Measurements from ENCODE around the gene UBAC1.

The UBAC1 gene

DNA sequence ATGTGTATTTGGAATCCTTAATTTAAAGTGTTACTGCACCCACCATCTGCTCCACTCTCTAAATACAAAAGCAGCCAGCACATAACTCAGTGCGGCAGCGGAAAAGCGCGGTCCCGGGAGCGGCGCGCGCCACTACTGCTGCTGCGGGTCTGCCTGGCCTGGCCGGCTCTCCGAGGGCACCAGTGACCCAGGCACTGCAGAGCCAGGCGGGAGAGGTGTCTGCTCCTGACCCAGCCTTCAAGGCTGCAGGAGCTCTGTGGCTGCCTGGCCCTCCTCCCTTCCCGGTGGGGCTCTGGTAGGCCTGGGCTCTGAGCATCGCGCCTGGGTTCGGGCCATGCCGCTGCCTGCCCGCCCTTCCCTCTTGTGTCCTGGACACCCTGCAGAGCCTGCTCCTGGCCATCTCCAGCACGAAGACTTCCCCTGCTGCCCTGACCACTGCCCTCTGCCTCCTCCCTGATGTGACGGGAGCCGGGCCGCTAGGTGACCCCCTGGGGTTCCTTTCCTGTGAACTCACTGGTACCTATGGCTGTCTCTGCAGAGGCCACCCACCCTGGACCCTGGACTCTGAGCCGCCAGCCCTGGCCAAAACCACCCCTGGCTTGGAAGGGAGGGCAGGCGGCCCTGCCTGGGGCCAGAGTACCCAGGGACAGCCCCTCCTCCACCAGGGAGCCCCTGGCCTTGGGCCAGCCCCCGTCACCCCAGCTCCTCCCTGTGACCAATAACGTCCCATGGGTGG, 32.8 kb upstream of the UBAC1 start:
- Histone ChIP-seq H2AK5ac (ENCODE audit: low read length, severe bottlenecking) (peak overlapping the region; percentile 23), H3K27ac (ENCODE audit: low read length, poor library complexity, severe bottlenecking) (no peak overlapping the region), H2BK15ac (ENCODE audit: low read depth, poor library complexity, severe bottlenecking) (peak overlapping the region; percentile 98), H3K36me3 (ENCODE audit: control insufficient read depth in 1 of 2, insufficient read depth in 2 of 2, low read depth in 1 of 2, low read length in 2 of 2) (no peaks in the 10 kb centered on the region), H3K4me2 (ENCODE audit: low read length, poor library complexity, severe bottlenecking) (no peak overlapping the region), H2BK120ac (ENCODE audit: low read depth, low read length) (peak overlapping the region; percentile 100), H2AFZ (ENCODE audit: low read depth, low read length) (no peak overlapping the region), H3K9ac (ENCODE audit: low read length) (no peak overlapping the region), H3K4me1 (ENCODE audit: control insufficient read depth, insufficient read depth, low read depth, low read length) (peaks cover 29% of the 10 kb centered on the region), H3K4ac (ENCODE audit: low read depth in 1 of 2, low read length in 2 of 2) (peak overlapping the region; percentile 97 to 99), H3K4me3 (ENCODE audit: insufficient read depth in 1 of 2, low read depth in 1 of 2, low read length in 2 of 2) (no peak overlapping the region), H3K27me3 (ENCODE audit: control insufficient read depth in 1 of 2, insufficient read depth in 1 of 2, low read length in 2 of 2) (peaks cover 0 to 14% of the 10 kb centered on the region in 2 experiments), H4K8ac (ENCODE audit: low read length) (peak overlapping the region; percentile 94), H2BK12ac (ENCODE audit: low read length in 2 of 2) (peak overlapping the region; percentile 97 to 98), H3K18ac (ENCODE audit: low read depth in 1 of 2, low read length in 2 of 2) (peak overlapping the region; percentile 96 to 98), H3K14ac (ENCODE audit: low read length in 2 of 2) (peak overlapping the region in 1 of 2 experiments; percentile 29), H4K91ac (ENCODE audit: low read length) (peak overlapping the region; percentile 99), H2BK5ac (ENCODE audit: low read depth, low read length, poor library complexity, severe bottlenecking) (no peak overlapping the region), H3K23ac (ENCODE audit: low read length in 2 of 2) (peak overlapping the region in 1 of 2 experiments; percentile 16), H3K9me3 (ENCODE audit: control insufficient read depth, low read length) (no peaks in the 10 kb centered on the region), H3K79me1 (replicated peaks; ENCODE audit: low read length, poor library complexity, severe bottlenecking) (no peaks in the 10 kb centered on the region)
- WGBS: 80% methylated on average over 27 of the region's 27 CpGs
- no peak for DNase-seq

DNA sequence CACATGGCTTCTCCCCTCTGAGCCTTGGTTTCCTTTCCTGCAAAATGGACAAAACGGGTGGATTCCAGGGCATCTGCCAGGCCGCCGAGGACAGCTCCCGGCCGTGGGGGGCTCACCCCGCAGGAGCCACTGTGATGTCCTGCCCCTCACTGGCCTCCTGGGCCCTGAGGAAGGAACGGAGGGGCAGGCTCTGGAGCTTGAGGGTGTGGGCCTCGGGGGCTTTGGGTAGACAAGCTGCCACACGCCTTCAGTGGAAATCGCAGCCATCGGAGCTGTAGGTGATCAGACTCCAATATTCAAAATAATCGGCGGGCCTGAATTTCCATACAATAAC, 32.2 kb upstream of the UBAC1 start:
- peak overlapping the region; percentile 99 for H4K8ac ChIP-seq (ENCODE audit: low read length)
- 41% methylated on average over 8 of the region's 13 CpGs for WGBS
- H2BK120ac ChIP-seq (ENCODE audit: low read depth, low read length): peak overlapping the region; percentile 100
- peak overlapping the region; percentile 98 for H2BK15ac ChIP-seq (ENCODE audit: low read depth, poor library complexity, severe bottlenecking)
- DNase-seq: no peak
- H3K79me1 ChIP-seq (replicated peaks; ENCODE audit: low read length, poor library complexity, severe bottlenecking): no peaks in the 10 kb centered on the region
- peak overlapping the region; percentile 54 for H2AK5ac ChIP-seq (ENCODE audit: low read length, severe bottlenecking)
- peaks cover 0 to 20% of the 10 kb centered on the region in 2 experiments for H3K27me3 ChIP-seq (ENCODE audit: control insufficient read depth in 1 of 2, insufficient read depth in 1 of 2, low read length in 2 of 2)
- peak overlapping the region; percentile 5 to 99 for H3K14ac ChIP-seq (ENCODE audit: low read length in 2 of 2)
- peaks cover 27% of the 10 kb centered on the region for H3K4me1 ChIP-seq (ENCODE audit: control insufficient read depth, insufficient read depth, low read depth, low read length)
- peak overlapping the region; percentile 97 to 99 for H2BK12ac ChIP-seq (ENCODE audit: low read length in 2 of 2)
- no peaks in the 10 kb centered on the region for H3K9me3 ChIP-seq (ENCODE audit: control insufficient read depth, low read length)
- H3K4ac ChIP-seq (ENCODE audit: low read depth in 1 of 2, low read length in 2 of 2): peak overlapping the region; percentile 99
- peak overlapping the region; percentile 77 for H3K9ac ChIP-seq (ENCODE audit: low read length)
- peak overlapping the region; percentile 100 for H4K91ac ChIP-seq (ENCODE audit: low read length)
- H3K4me3 ChIP-seq (ENCODE audit: insufficient read depth in 1 of 2, low read depth in 1 of 2, low read length in 2 of 2): peak overlapping the region in 1 of 2 experiments; percentile 63
- no peak overlapping the region for H2AFZ ChIP-seq (ENCODE audit: low read depth, low read length)
- peak overlapping the region; percentile 86 for H2BK5ac ChIP-seq (ENCODE audit: low read depth, low read length, poor library complexity, severe bottlenecking)
- peak overlapping the region; percentile 71 for H3K27ac ChIP-seq (ENCODE audit: low read length, poor library complexity, severe bottlenecking)
- peak overlapping the region; percentile 99 to 100 for H3K18ac ChIP-seq (ENCODE audit: low read depth in 1 of 2, low read length in 2 of 2)
- H3K4me2 ChIP-seq (ENCODE audit: low read length, poor library complexity, severe bottlenecking): peak overlapping the region; percentile 72
- peak overlapping the region in 1 of 2 experiments; percentile 55 for H3K23ac ChIP-seq (ENCODE audit: low read length in 2 of 2)
- H3K36me3 ChIP-seq (ENCODE audit: control insufficient read depth in 1 of 2, insufficient read depth in 2 of 2, low read depth in 1 of 2, low read length in 2 of 2): no peaks in the 10 kb centered on the region

DNA sequence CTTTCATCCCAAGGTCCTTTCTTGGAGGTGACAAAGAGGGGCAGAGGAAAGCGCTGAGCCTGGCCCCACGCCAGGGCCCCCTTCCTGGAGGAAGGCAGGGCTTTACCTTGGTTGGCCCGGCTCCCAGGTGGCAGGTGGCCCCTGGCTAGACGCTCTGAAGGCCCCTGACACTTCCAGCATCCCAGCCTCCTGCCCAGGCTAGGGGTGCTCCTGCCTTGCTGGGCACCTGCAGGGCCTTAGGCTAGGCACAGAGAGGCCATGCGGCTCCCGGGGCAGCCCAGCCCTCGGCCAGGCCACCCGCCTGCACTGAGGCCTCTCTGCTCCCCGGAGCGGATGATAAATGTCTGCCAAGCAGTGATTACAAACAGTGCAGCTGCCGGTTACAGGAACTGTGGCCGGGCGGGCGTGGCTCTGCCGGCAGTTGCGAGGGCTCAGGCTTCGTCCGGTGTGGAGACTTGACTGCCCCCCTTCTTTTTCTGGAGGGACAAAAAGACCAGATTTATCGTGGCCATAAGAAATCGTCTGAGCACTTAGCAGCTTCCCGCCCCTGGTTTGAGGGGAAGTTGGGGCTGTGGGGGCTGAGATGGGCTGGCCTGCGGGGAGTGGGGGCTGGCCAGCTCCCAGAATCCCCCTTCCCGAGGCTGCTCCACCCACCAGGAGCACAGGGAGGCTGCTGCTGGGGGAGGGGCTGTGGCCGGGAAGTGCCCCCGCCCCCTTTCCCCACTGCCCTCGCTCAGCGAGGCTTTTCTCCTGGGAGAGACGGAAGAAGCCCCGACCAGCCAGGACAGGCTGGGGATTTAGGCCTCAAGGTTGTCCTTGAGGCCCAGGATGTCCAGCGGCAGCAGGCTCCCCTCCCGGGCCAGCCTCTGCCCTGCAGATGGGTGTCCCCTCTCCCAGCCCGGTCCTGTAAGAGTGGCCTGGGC, 31.6 kb upstream of the UBAC1 start:
- Histone ChIP-seq H3K4ac (ENCODE audit: low read depth in 1 of 2, low read length in 2 of 2) (peak overlapping the region; percentile 99), H3K36me3 (ENCODE audit: control insufficient read depth in 1 of 2, insufficient read depth in 2 of 2, low read depth in 1 of 2, low read length in 2 of 2) (no peaks in the 10 kb centered on the region), H3K4me3 (ENCODE audit: insufficient read depth in 1 of 2, low read depth in 1 of 2, low read length in 2 of 2) (peak overlapping the region in 1 of 2 experiments; percentile 63), H3K14ac (ENCODE audit: low read length in 2 of 2) (peak overlapping the region; percentile 20 to 99), H2AK5ac (ENCODE audit: low read length, severe bottlenecking) (peak overlapping the region; percentile 86), H3K27ac (ENCODE audit: low read length, poor library complexity, severe bottlenecking) (peak overlapping the region; percentile 71), H2AFZ (ENCODE audit: low read depth, low read length) (no peak overlapping the region), H4K91ac (ENCODE audit: low read length) (peak overlapping the region; percentile 100), H3K27me3 (ENCODE audit: control insufficient read depth in 1 of 2, insufficient read depth in 1 of 2, low read length in 2 of 2) (peaks cover 0 to 26% of the 10 kb centered on the region in 2 experiments), H3K23ac (ENCODE audit: low read length in 2 of 2) (peak overlapping the region; percentile 55 to 84), H3K4me1 (ENCODE audit: control insufficient read depth, insufficient read depth, low read depth, low read length) (peaks cover 27% of the 10 kb centered on the region), H2BK120ac (ENCODE audit: low read depth, low read length) (peak overlapping the region; percentile 100), H3K79me1 (replicated peaks; ENCODE audit: low read length, poor library complexity, severe bottlenecking) (no peaks in the 10 kb centered on the region), H2BK12ac (ENCODE audit: low read length in 2 of 2) (peak overlapping the region; percentile 97 to 99), H2BK15ac (ENCODE audit: low read depth, poor library complexity, severe bottlenecking) (peak overlapping the region; percentile 99), H4K8ac (ENCODE audit: low read length) (peak overlapping the region; percentile 99), H3K9me3 (ENCODE audit: control insufficient read depth, low read length) (no peaks in the 10 kb centered on the region), H2BK5ac (ENCODE audit: low read depth, low read length, poor library complexity, severe bottlenecking) (peak overlapping the region; percentile 86), H3K9ac (ENCODE audit: low read length) (peak overlapping the region; percentile 77), H3K18ac (ENCODE audit: low read depth in 1 of 2, low read length in 2 of 2) (peak overlapping the region; percentile 99 to 100), H3K4me2 (ENCODE audit: low read length, poor library complexity, severe bottlenecking) (peak overlapping the region; percentile 72)
- WGBS: 4% methylated on average over 32 of the region's 32 CpGs
- DNase-seq: peak; percentile 97

DNA sequence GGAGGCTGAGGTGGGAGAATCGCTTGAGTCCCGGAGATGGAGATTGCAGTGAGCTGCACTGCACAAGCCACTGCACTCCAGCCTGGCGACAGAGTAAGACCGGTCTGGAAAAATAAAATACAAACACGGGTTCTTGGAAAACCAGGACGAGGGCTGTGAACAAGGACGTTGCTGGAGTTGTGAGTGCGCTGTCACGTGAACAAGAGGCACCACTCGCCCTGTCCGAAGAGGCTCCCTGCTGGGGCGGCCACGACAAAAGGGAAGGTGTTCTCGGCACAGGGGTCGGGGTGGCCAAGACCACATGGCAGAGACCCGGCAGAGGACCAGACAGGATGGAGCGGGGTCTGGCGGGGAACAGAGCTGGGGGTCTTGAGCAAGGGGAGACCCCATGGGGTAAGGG, 30.6 kb upstream of the UBAC1 start:
- H4K8ac ChIP-seq (ENCODE audit: low read length): peak overlapping the region; percentile 81
- no peak overlapping the region for H2AFZ ChIP-seq (ENCODE audit: low read depth, low read length)
- H3K79me1 ChIP-seq (replicated peaks; ENCODE audit: low read length, poor library complexity, severe bottlenecking): no peaks in the 10 kb centered on the region
- H2BK5ac ChIP-seq (ENCODE audit: low read depth, low read length, poor library complexity, severe bottlenecking): no peak overlapping the region
- peak overlapping the region; percentile 92 for H2BK15ac ChIP-seq (ENCODE audit: low read depth, poor library complexity, severe bottlenecking)
- no peak overlapping the region for H3K23ac ChIP-seq (ENCODE audit: low read length in 2 of 2)
- 85% methylated on average over 18 of the region's 18 CpGs for WGBS
- H3K4me3 ChIP-seq (ENCODE audit: insufficient read depth in 1 of 2, low read depth in 1 of 2, low read length in 2 of 2): no peak overlapping the region
- no peaks in the 10 kb centered on the region for H3K36me3 ChIP-seq (ENCODE audit: control insufficient read depth in 1 of 2, insufficient read depth in 2 of 2, low read depth in 1 of 2, low read length in 2 of 2)
- no peak overlapping the region for H3K4me2 ChIP-seq (ENCODE audit: low read length, poor library complexity, severe bottlenecking)
- peak overlapping the region; percentile 98 for H2BK120ac ChIP-seq (ENCODE audit: low read depth, low read length)
- peak overlapping the region; percentile 100 for H2BK12ac ChIP-seq (ENCODE audit: low read length in 2 of 2)
- H3K14ac ChIP-seq (ENCODE audit: low read length in 2 of 2): peak overlapping the region in 1 of 2 experiments; percentile 23
- H3K18ac ChIP-seq (ENCODE audit: low read depth in 1 of 2, low read length in 2 of 2): peak overlapping the region; percentile 90 to 93
- DNase-seq: no peak
- peaks cover 0 to 28% of the 10 kb centered on the region in 2 experiments for H3K27me3 ChIP-seq (ENCODE audit: control insufficient read depth in 1 of 2, insufficient read depth in 1 of 2, low read length in 2 of 2)
- H3K9me3 ChIP-seq (ENCODE audit: control insufficient read depth, low read length): no peaks in the 10 kb centered on the region
- H3K4me1 ChIP-seq (ENCODE audit: control insufficient read depth, insufficient read depth, low read depth, low read length): peaks cover 27% of the 10 kb centered on the region
- peak overlapping the region; percentile 82 to 91 for H3K4ac ChIP-seq (ENCODE audit: low read depth in 1 of 2, low read length in 2 of 2)
- H2AK5ac ChIP-seq (ENCODE audit: low read length, severe bottlenecking): no peak overlapping the region
- peak overlapping the region; percentile 92 for H4K91ac ChIP-seq (ENCODE audit: low read length)
- no peak overlapping the region for H3K27ac ChIP-seq (ENCODE audit: low read length, poor library complexity, severe bottlenecking)
- H3K9ac ChIP-seq (ENCODE audit: low read length): no peak overlapping the region
